Measurements from ENCODE around the gene CKAP4. TPM values are rescaled to one million over a fixed set of nuclear protein-coding genes. Genes with fewer than 3 reads are reported as not detected.

Gene CKAP4
- total RNA-seq, 1 experiment from 2014 or later, result 62.4 TPM

GRCh38 chr12:106280106-106280505 lies 32.3 kb upstream of the CKAP4 start:
- H3K79me2 ChIP-seq (ENCODE audit: insufficient read depth, low read length), result no peaks in the 10 kb centered on the region
- no CpG with 5 or more reads among the region's 4 CpGs for WGBS (ENCODE audit: extremely low coverage, insufficient read length, low lambda C conversion rate)
- TF ChIP-seq, protein P1, sequence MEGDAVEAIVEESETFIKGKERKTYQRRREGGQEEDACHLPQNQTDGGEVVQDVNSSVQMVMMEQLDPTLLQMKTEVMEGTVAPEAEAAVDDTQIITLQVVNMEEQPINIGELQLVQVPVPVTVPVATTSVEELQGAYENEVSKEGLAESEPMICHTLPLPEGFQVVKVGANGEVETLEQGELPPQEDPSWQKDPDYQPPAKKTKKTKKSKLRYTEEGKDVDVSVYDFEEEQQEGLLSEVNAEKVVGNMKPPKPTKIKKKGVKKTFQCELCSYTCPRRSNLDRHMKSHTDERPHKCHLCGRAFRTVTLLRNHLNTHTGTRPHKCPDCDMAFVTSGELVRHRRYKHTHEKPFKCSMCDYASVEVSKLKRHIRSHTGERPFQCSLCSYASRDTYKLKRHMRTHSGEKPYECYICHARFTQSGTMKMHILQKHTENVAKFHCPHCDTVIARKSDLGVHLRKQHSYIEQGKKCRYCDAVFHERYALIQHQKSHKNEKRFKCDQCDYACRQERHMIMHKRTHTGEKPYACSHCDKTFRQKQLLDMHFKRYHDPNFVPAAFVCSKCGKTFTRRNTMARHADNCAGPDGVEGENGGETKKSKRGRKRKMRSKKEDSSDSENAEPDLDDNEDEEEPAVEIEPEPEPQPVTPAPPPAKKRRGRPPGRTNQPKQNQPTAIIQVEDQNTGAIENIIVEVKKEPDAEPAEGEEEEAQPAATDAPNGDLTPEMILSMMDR (conservative IDR thresholded peaks at IDR 0.05), result no peak
- no peak overlapping the region for H3K56ac ChIP-seq (ENCODE audit: insufficient read length, low read depth, low read length)
- no peaks in the 10 kb centered on the region for H3K9me3 Mint-ChIP-seq
- H3K4me2 ChIP-seq (ENCODE audit: insufficient read depth, insufficient read length, low read length), result no peak overlapping the region
- H3K4ac ChIP-seq (ENCODE audit: low read depth, low read length), result no peak overlapping the region
- H2AFZ ChIP-seq (ENCODE audit: low read length), result no peak overlapping the region
- H2BK15ac ChIP-seq (ENCODE audit: low read depth, low read length), result no peak overlapping the region
- no peak for DNase-seq
- H3K9ac ChIP-seq (ENCODE audit: extremely low read depth, insufficient read length, low read length), result no peak overlapping the region
- no peak overlapping the region for H2BK20ac ChIP-seq (ENCODE audit: low read depth, low read length, poor library complexity, severe bottlenecking)
- H2BK5ac ChIP-seq (ENCODE audit: insufficient read length, low read length), result no peak overlapping the region
- H4K91ac ChIP-seq (ENCODE audit: insufficient read length, low read depth, low read length), result no peak overlapping the region
- no peak overlapping the region for H3K18ac ChIP-seq (ENCODE audit: insufficient read length, low read depth, low read length)
- H3K23ac ChIP-seq (ENCODE audit: insufficient read length, low read depth, low read length), result no peak overlapping the region
- H3K23me2 ChIP-seq (ENCODE audit: insufficient read length, low read depth, low read length, poor library complexity, severe bottlenecking), result no peaks in the 10 kb centered on the region
- no peak overlapping the region for H2BK120ac ChIP-seq (ENCODE audit: low read depth, low read length, poor library complexity, severe bottlenecking)
- H3K4me1 ChIP-seq (ENCODE audit: insufficient read depth, low read length), result no peaks in the 10 kb centered on the region
- H3K4me1 Mint-ChIP-seq, result peaks cover 2 to 4% of the 10 kb centered on the region in 2 experiments; a peak in 2 of 4 replicates
- no peak overlapping the region for H3K4me3 Mint-ChIP-seq
- H2BK12ac ChIP-seq (ENCODE audit: insufficient read length, low read depth, low read length), result no peak overlapping the region
- no peaks in the 10 kb centered on the region for H4K20me1 ChIP-seq (ENCODE audit: control insufficient read depth, insufficient read depth, insufficient read length)
- no peaks in the 10 kb centered on the region for H3K79me1 ChIP-seq (ENCODE audit: insufficient read depth, low read depth, low read length, poor library complexity, severe bottlenecking)
- H3K27me3 Mint-ChIP-seq (ENCODE audit: low read depth), result no peaks in the 10 kb centered on the region; the same call in 1 of the 2 replicates
- H4K8ac ChIP-seq (replicated peaks; ENCODE audit: insufficient read length, low read depth, low read length), result no peak overlapping the region
- no peak overlapping the region for H2AK5ac ChIP-seq (ENCODE audit: insufficient read length, low read length)
- H3K27ac ChIP-seq (ENCODE audit: insufficient read length, low read depth, low read length), result no peak overlapping the region
- no peak overlapping the region for H3K27ac Mint-ChIP-seq
- H3K36me3 Mint-ChIP-seq (ENCODE audit: insufficient read depth in 1 of 3, low read depth in 3 of 3), result no peaks in the 10 kb centered on the region
- H3K14ac ChIP-seq (ENCODE audit: insufficient read depth, low read length), result no peak overlapping the region
- no peak overlapping the region for H4K5ac ChIP-seq (ENCODE audit: insufficient read length, low read depth, low read length)
- no peaks in the 10 kb centered on the region for H3K27me3 ChIP-seq (ENCODE audit: insufficient read depth, low read length)
- no peak overlapping the region for H3T11ph ChIP-seq (ENCODE audit: low read length)
- no peaks in the 10 kb centered on the region for H3K9me3 ChIP-seq (ENCODE audit: control insufficient read depth, low read depth, low read length)

All from H9 (cell line).